ENCODE results near the gene PCBD2. TPM values are rescaled to one million over a fixed set of nuclear protein-coding genes. Genes with fewer than 3 reads are reported as not detected.
A peak's percentile ranks its signal among the peaks of the same experiment; 100 is the strongest.

The PCBD2 gene
- total and polyA plus RNA-seq, 2 donors (not counting 1 experiment from before 2014, with no cell fraction given) = 3.8 to 5.4 TPM

DNA sequence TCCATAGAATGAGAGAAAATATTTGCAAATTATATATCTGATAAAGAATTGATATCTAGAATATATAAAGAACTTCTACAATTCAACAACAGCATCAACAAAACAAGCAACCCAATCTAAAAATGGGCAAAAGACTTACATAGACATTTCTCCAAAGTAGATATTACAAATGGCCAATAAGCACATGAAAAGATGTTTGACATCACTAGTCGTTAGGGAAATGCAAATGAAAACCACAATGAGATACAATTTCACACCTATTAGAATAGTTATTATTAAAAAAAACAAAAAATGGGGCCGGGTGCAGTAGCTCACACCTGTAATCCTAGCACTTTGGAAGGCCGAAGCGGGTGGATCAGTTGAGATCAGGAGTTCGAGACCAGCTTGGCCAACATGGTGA is 87.2 kb downstream of the PCBD2 start:
- no peak overlapping the region for H2AFZ ChIP-seq (ENCODE audit: low read length)
- no peaks in the 10 kb centered on the region for H3K79me2 ChIP-seq (ENCODE audit: control insufficient read depth, insufficient read depth, low read length)
- no peak overlapping the region for H3K4me2 ChIP-seq (ENCODE audit: extremely low read depth, insufficient read depth, low read length)
- H3K4me1 ChIP-seq (ENCODE audit: control insufficient read depth, extremely low read depth, insufficient read depth, low read length) = no peaks in the 10 kb centered on the region
- TF ChIP-seq EZH2 (IDR thresholded peaks at IDR 0.05; ENCODE audit: low read length, missing control alignments) = no peak
- no peak for TF ChIP-seq CTCF (conservative IDR thresholded peaks at IDR 0.05 in 1 of 2, IDR thresholded peaks at IDR 0.05 in 1 of 2; ENCODE audit: low read depth in 1 of 2, low read length in 2 of 2)
- H3K27me3 ChIP-seq (ENCODE audit: control insufficient read depth, insufficient read depth, low read length) = no peaks in the 10 kb centered on the region
- H3K27ac ChIP-seq (ENCODE audit: insufficient read depth, low read length) = no peak overlapping the region
- no peaks in the 10 kb centered on the region for H3K36me3 ChIP-seq (ENCODE audit: control insufficient read depth, insufficient read depth, low read length)
- H4K20me1 ChIP-seq (ENCODE audit: control insufficient read depth, extremely low read depth, insufficient read depth, low read length) = no peaks in the 10 kb centered on the region
- H3K4me3 ChIP-seq (replicated peaks in 1 of 4; ENCODE audit: control extremely low read depth in 1 of 4, insufficient read depth in 1 of 4, low read depth in 3 of 4, low read length in 4 of 4) = no peak overlapping the region
- H3K9me3 ChIP-seq (ENCODE audit: control insufficient read depth, insufficient read depth, low read depth, low read length) = no peaks in the 10 kb centered on the region
- DNase-seq (ENCODE audit: low read depth in 2 of 2) = no peak
- no peak overlapping the region for H3K9ac ChIP-seq (ENCODE audit: insufficient read depth, low read length)

- H3K36me3 ChIP-seq (ENCODE audit: control insufficient read depth, insufficient read depth, low read length) = no peaks in the 10 kb centered on the region
- H3K4me1 ChIP-seq (ENCODE audit: control insufficient read depth, extremely low read depth, insufficient read depth, low read length) = no peaks in the 10 kb centered on the region
- no peaks in the 10 kb centered on the region for H4K20me1 ChIP-seq (ENCODE audit: control insufficient read depth, extremely low read depth, insufficient read depth, low read length)
- no peaks in the 10 kb centered on the region for H3K9me3 ChIP-seq (ENCODE audit: control insufficient read depth, insufficient read depth, low read depth, low read length)
- no peak for TF ChIP-seq EZH2 (IDR thresholded peaks at IDR 0.05; ENCODE audit: low read length, missing control alignments)
- TF ChIP-seq CTCF (conservative IDR thresholded peaks at IDR 0.05 in 1 of 2, IDR thresholded peaks at IDR 0.05 in 1 of 2; ENCODE audit: low read depth in 1 of 2, low read length in 2 of 2) = no peak
- H2AFZ ChIP-seq (ENCODE audit: low read length) = no peak overlapping the region
- no peak overlapping the region for H3K4me3 ChIP-seq (replicated peaks in 1 of 4; ENCODE audit: control extremely low read depth in 1 of 4, insufficient read depth in 1 of 4, low read depth in 3 of 4, low read length in 4 of 4)
- H3K27ac ChIP-seq (ENCODE audit: insufficient read depth, low read length) = no peak overlapping the region
- no peak overlapping the region for H3K9ac ChIP-seq (ENCODE audit: insufficient read depth, low read length)
- DNase-seq (ENCODE audit: low read depth in 2 of 2) = peak in 1 of 2 donors; percentile 8
- no peak overlapping the region for H3K4me2 ChIP-seq (ENCODE audit: extremely low read depth, insufficient read depth, low read length)
- no peaks in the 10 kb centered on the region for H3K27me3 ChIP-seq (ENCODE audit: control insufficient read depth, insufficient read depth, low read length)
- no peaks in the 10 kb centered on the region for H3K79me2 ChIP-seq (ENCODE audit: control insufficient read depth, insufficient read depth, low read length)
Observed at GRCh38 chr5:134993161-134993560, 88.2 kb downstream of the PCBD2 start.

- H3K4me2 ChIP-seq (ENCODE audit: extremely low read depth, insufficient read depth, low read length) = no peak overlapping the region
- H3K27me3 ChIP-seq (ENCODE audit: control insufficient read depth, insufficient read depth, low read length) = no peaks in the 10 kb centered on the region
- H3K4me3 ChIP-seq (replicated peaks in 1 of 4; ENCODE audit: control extremely low read depth in 1 of 4, insufficient read depth in 1 of 4, low read depth in 3 of 4, low read length in 4 of 4) = no peak overlapping the region
- H3K27ac ChIP-seq (ENCODE audit: insufficient read depth, low read length) = no peak overlapping the region
- H3K4me1 ChIP-seq (ENCODE audit: control insufficient read depth, extremely low read depth, insufficient read depth, low read length) = no peaks in the 10 kb centered on the region
- H3K9ac ChIP-seq (ENCODE audit: insufficient read depth, low read length) = no peak overlapping the region
- H3K9me3 ChIP-seq (ENCODE audit: control insufficient read depth, insufficient read depth, low read depth, low read length) = no peaks in the 10 kb centered on the region
- DNase-seq (ENCODE audit: low read depth in 2 of 2) = no peak
- no peak overlapping the region for H2AFZ ChIP-seq (ENCODE audit: low read length)
- H3K79me2 ChIP-seq (ENCODE audit: control insufficient read depth, insufficient read depth, low read length) = no peaks in the 10 kb centered on the region
- TF ChIP-seq CTCF (conservative IDR thresholded peaks at IDR 0.05 in 1 of 2, IDR thresholded peaks at IDR 0.05 in 1 of 2; ENCODE audit: low read depth in 1 of 2, low read length in 2 of 2) (no peak), EZH2 (IDR thresholded peaks at IDR 0.05; ENCODE audit: low read length, missing control alignments) (no peak)
- H3K36me3 ChIP-seq (ENCODE audit: control insufficient read depth, insufficient read depth, low read length) = no peaks in the 10 kb centered on the region
- no peaks in the 10 kb centered on the region for H4K20me1 ChIP-seq (ENCODE audit: control insufficient read depth, extremely low read depth, insufficient read depth, low read length)
Observed at GRCh38 chr5:134994560-134995156, 89.7 kb downstream of the PCBD2 start.

Measured in fibroblast of lung (primary cell).